ENCODE measurements around the gene TSKU.
"Not testable (repeated sequence)": the region's sequence is repeated elsewhere in the genome, so short reads cannot be mapped to it uniquely, and the experiment has no call there.

TSKU gene

DNA sequence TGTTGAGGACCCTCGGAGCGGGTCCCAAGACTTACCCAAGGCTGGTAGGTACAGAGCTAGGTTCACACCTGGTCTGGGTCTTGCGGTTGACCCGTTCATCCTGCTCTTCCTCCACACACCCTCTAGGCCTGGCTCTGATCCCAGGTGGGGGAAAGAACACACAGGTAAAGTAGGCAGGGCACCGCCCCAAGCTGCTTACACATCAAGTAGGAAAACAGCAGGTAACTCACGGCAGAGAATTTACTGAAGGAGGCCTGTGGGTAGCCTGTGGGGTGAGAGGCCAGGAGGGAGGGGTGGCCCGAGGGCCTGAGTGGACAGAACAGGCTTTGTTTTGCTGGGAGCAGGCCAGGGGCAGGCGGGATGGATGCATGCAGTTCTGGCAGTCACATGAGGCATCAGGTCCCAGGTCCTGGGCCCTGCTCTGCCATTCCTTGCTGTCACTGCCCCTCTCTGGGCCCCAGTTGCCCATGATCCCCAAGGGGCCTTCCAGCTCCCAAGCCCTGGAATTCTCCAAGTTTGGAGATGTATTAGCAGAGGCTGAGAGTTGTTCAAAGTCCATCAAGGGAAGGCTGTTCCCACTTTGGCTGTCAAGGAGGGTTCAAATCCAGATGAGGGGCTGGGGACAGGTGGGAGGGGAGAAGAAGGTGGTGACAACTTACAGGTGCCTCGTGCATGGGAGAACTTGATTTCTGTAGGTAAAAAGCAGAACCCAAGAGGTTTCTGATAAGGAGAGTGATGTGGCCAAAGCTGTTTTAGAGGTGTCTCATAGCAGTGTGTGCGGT lies 5.7 kb downstream of the TSKU start:
- DNase-seq (ENCODE audit: low read depth in 2 of 2): no peak

- DNase-seq (ENCODE audit: low read depth in 2 of 2): no peak
Observed at GRCh38 chr11:76789443-76789719, 6.2 kb downstream of the TSKU start.

GRCh38 chr11:76790251-76790650 lies 7.1 kb downstream of the TSKU start:
- DNase-seq (ENCODE audit: low read depth in 2 of 2): no peak

DNA sequence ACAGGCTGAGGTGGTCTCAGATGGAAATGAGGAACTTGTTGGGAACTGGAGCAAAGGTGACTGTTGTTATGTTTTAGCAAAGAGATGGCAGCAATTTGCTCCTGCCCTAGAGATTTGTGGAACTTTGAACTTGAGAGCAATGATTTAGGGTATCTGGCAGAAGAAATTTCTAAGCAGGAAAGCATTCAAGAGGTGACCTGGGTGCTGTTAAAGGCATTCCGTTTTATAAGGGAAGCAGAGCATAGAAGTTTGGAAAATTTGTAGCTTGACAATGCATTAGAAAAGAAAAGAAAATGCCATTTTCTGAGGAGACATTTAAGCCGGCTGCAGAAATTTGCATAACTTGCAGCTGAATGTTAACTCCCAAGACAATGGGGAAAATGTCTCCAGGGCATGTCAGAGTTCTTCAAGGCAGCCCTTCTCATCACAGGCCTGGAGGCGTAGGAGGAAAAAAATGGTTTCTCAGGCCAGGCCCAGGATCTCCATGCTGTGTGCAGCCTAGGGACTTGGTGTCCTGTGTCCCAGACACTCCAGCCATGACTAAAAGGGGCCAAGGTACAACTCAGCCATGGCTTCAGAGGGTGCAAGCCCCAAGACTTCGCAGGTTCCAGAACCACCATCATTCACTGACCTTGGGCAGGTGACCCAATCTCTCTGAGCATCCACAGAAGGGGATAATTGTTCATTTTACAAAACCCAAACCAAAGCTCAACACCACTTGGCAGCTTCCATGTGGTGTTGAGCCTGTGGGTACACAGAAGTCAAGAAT lies 8.0 kb downstream of the TSKU start:
- DNase-seq (ENCODE audit: low read depth in 2 of 2): not testable (repeated sequence)

DNA sequence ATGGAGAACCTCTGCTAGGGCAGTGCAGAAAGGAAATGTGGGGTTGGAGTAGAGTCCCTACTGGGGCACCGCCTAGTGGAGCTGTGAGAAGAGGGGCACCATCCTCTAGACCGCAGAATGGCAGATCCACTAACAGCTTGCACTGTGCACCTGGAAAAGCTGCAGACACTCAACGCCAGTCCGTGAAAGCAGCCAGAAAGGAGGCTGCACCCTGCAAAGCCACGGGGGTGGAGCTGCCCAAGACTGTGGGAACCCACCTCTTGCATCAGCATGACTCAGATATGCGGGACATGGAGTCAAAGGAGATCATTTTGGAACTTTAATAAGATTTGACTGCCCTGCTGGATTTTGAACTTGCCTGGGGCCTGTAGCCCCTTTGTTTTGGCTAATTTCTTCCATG lies 8.7 kb downstream of the TSKU start:
- DNase-seq (ENCODE audit: low read depth in 2 of 2): no peak

GRCh38 chr11:76792505-76793264 lies 9.5 kb downstream of the TSKU start:
- DNase-seq (ENCODE audit: low read depth in 2 of 2): no peak

DNA sequence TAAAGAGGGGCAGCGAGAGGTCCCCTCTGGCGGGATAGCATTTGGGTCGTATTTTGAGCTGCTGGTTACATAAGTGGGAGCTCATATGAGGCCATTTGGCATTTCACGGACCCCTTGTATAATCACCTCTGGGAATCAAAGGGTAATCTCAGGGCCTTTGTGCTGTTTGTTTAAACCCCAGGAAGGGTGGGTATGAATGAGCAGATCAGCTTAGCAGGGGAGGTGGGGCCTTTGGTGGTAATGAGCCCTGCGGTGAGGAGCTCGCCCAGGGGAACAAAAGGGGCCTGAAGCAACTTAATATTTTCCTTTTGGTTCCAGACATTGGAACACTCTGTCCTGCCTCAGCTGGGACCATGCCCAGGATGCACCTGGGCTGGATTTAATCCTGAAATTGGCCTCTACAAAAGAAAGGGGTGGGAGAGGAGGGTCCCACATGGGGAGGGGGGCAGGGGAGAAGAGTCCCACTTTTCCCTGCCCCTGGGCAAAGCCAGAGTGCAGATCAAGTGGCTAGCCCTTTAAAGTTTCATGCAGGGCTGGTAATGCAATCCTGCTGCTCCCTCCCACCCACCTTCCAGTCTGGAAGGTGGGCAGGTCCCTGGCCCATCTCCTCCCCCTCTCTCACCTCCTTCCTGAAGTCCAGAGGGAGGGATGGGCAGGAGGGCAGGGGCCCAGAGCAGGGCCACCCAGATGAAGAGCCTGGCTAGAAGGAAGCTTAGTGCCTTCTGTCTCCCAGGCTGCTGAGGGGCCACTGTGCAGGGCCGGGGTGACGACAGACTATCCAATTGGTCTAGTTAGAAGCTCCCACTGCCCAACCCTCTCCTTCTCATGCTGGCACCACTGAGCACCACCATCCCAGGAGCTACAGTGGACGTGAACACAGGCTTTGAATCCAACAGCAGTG lies 10.5 kb downstream of the TSKU start:
- DNase-seq (ENCODE audit: low read depth in 2 of 2): no peak

GRCh38 chr11:76794371-76795289 lies 11.5 kb downstream of the TSKU start:
- DNase-seq (ENCODE audit: low read depth in 2 of 2): no peak

- no peak for DNase-seq (ENCODE audit: low read depth in 2 of 2)
Observed at GRCh38 chr11:76795290-76795935, 12.3 kb downstream of the TSKU start.

DNA sequence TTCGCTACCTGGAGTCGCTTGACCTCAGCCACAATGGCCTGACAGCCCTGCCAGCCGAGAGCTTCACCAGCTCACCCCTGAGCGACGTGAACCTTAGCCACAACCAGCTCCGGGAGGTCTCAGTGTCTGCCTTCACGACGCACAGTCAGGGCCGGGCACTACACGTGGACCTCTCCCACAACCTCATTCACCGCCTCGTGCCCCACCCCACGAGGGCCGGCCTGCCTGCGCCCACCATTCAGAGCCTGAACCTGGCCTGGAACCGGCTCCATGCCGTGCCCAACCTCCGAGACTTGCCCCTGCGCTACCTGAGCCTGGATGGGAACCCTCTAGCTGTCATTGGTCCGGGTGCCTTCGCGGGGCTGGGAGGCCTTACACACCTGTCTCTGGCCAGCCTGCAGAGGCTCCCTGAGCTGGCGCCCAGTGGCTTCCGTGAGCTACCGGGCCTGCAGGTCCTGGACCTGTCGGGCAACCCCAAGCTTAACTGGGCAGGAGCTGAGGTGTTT lies 12.8 kb downstream of the TSKU start:
- DNase-seq (ENCODE audit: low read depth in 2 of 2): no peak

DNA sequence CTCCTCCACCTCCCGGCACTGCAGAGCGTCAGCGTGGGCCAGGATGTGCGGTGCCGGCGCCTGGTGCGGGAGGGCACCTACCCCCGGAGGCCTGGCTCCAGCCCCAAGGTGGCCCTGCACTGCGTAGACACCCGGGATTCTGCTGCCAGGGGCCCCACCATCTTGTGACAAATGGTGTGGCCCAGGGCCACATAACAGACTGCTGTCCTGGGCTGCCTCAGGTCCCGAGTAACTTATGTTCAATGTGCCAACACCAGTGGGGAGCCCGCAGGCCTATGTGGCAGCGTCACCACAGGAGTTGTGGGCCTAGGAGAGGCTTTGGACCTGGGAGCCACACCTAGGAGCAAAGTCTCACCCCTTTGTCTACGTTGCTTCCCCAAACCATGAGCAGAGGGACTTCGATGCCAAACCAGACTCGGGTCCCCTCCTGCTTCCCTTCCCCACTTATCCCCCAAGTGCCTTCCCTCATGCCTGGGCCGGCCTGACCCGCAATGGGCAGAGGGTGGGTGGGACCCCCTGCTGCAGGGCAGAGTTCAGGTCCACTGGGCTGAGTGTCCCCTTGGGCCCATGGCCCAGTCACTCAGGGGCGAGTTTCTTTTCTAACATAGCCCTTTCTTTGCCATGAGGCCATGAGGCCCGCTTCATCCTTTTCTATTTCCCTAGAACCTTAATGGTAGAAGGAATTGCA lies 13.5 kb downstream of the TSKU start:
- no peak for DNase-seq (ENCODE audit: low read depth in 2 of 2)

DNA sequence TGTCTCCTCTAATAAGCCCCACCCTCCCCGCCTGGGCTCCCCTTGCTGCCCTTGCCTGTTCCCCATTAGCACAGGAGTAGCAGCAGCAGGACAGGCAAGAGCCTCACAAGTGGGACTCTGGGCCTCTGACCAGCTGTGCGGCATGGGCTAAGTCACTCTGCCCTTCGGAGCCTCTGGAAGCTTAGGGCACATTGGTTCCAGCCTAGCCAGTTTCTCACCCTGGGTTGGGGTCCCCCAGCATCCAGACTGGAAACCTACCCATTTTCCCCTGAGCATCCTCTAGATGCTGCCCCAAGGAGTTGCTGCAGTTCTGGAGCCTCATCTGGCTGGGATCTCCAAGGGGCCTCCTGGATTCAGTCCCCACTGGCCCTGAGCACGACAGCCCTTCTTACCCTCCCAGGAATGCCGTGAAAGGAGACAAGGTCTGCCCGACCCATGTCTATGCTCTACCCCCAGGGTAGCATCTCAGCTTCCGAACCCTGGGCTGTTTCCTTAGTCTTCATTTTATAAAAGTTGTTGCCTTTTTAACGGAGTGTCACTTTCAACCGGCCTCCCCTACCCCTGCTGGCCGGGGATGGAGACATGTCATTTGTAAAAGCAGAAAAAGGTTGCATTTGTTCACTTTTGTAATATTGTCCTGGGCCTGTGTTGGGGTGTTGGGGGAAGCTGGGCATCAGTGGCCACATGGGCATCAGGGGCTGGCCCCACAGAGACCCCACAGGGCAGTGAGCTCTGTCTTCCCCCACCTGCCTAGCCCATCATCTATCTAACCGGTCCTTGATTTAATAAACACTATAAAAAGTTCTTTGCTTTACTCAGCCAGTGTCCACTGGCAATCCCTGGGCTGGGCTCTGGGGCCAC lies 14.4 kb downstream of the TSKU start:
- no peak for DNase-seq (ENCODE audit: low read depth in 2 of 2)

- no peak for DNase-seq (ENCODE audit: low read depth in 2 of 2)
Observed at GRCh38 chr11:76798202-76798581, 15.0 kb downstream of the TSKU start.

- DNase-seq (ENCODE audit: low read depth in 2 of 2): no peak
Observed at GRCh38 chr11:76798671-76799065, 15.5 kb downstream of the TSKU start.

- peak; percentile 32 to 50 for DNase-seq (ENCODE audit: low read depth in 2 of 2)
Observed at GRCh38 chr11:76799066-76799804, 16.1 kb downstream of the TSKU start.

- no peak for DNase-seq (ENCODE audit: low read depth in 2 of 2)
Observed at GRCh38 chr11:76800466-76801200, 17.5 kb downstream of the TSKU start.

- DNase-seq (ENCODE audit: low read depth in 2 of 2): no peak
Observed at GRCh38 chr11:76801225-76801624, 18.1 kb downstream of the TSKU start.

Data from stimulated activated CD8-positive, alpha-beta memory T cell treated with anti-CD3 and anti-CD28 coated beads, Interleukin-7, amount 100 ng/mL, for 1 hour (primary cell).